NCI-H2227 treated with DMSO at 0.1 percent for 48 hours (cell line): ENCODE measurements around the gene RPIA.
"Not testable (repeated sequence)": the region's sequence is repeated elsewhere in the genome, so short reads cannot be mapped to it uniquely, and the experiment has no call there.

Experiments
- DNase-seq: peaks from one replicate; lab custom pipeline; 2025; lab: John Stamatoyannopoulos, UW

RPIA gene

DNA sequence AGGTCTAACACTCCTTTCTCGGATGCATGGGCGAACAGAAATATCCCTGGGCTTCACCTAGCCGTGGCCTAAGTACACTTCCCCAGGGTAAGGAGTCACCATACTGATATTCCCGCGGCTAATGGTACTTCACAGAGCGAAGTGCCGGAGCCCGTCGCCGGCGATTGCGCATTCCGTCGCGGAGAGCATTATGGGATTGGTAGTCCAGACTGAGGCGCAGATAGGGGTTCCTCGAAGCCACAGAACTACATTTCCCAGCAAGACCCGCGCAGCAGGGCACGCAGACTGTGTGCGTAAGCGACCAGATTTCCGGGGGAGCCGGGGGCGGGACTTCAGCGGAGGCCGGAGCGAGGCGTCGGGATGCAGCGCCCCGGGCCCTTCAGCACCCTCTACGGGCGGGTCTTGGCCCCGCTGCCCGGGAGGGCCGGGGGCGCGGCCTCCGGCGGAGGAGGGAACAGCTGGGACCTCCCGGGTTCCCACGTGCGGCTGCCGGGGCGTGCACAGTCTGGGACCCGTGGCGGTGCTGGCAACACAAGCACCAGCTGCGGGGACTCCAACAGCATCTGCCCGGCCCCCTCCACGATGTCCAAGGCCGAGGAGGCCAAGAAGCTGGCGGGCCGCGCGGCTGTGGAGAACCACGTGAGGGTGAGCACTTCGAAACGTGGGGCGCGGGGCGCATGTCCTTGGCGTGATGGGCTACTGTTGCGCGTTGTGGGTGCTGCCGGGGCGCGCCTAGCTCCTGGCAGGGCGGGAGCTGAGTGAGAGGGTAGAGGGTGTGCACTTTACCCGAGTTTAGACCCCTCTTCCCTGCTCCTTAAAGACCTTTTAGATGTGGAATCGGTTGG is at the start of gene RPIA:
Gene RPIA (plus strand): TSS at position 335 of the 845 bp plus-strand sequence. CDS start 26 bp downstream, at position 361.
- peak; percentile 96 for DNase-seq

- no peak for DNase-seq
Measured at GRCh38 chr2:88642278-88642677, 49.2 kb upstream of the RPIA start.

DNA sequence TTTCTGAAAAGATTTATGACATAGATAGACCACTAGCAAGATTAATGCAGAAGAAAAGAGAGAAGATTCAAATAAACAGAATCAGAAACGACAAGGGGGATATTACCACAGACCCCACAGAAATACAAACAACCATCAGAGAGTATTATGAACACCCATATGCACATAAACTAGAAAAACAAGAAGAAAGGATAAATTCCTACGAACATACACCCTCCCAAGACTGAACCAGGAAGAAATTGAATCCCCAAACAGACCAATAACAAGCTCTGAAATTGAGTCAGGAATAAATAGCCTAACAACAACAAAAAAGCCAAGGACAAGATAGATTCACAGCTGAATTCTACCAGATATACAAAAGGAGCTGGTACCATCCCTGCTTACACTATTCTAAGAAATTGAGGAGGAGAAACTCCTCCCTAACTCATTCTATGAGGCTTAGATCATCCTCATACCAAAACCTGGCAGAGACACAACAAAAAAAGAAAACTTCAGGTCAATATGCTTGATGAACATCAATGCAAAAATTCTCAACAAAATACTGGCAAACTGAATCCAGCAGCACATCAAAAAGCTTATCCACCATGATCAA is 46.1 kb upstream of the RPIA start:
- DNase-seq: not testable (repeated sequence)

DNA sequence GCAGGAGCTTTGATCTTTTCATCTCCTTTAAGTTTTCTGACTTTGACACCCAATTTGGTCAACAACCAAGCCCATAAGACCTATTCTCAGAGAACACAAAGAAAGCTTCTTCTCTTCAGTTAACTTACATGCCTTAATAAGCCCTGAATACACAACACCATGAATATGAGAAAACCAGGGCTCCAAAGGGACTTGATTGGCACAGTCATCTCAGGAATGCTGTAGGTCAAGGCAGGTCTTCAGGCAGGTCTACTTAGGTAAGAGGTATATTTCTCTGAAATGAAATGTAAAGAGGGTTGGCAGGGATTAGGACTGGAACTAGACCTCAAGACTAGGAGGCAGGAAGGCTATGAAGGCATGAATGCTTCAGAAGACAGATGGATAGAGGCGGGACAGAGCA is 39.8 kb upstream of the RPIA start:
- DNase-seq: no peak

- DNase-seq: no peak
Measured at GRCh38 chr2:88654714-88655113, 36.8 kb upstream of the RPIA start.

- no peak for DNase-seq
Measured at GRCh38 chr2:88656690-88657089, 34.8 kb upstream of the RPIA start.

- DNase-seq: no peak
Measured at GRCh38 chr2:88657131-88657530, 34.3 kb upstream of the RPIA start.

DNA sequence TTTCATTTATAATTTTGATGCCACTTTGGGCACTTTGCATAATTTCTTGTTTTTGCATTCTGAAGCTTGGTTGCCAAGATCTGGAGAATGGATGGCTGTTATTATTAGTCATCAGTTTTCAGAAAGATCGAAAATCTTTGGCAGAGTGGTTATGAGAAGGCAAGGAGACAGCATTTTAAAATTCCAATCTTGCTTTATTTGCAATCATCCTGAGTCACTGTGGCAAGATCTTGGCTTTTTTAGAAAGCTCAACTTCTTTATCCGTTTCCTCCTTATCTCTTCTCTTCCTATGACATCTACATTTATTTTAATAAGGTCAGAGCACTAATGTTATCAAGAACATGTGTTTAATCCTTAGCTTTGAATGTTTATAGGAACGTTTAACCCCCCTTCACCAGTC is 33.1 kb upstream of the RPIA start:
- no peak for DNase-seq

- no peak for DNase-seq
Measured at GRCh38 chr2:88658881-88659537, 32.5 kb upstream of the RPIA start.

DNA sequence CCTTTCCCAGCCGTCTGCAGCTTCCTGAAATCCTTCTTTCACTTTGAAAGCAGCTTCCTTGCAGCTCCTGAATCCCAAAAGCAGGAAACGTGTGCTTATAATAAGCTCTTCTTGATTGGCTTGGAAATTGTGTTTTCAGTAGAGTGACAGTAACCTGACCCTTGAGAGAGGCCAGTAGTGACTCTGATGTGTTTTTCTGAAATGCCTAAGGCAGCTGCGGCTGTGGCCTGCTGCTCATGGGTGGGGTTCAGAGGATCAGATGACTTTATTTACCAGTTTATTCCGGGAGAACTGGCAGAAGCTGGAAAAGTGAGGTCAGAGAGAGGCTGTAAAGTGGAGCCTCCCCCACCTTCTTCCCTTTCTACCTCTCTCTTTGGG is 31.9 kb upstream of the RPIA start:
- no peak for DNase-seq

GRCh38 chr2:88660622-88661021 is 30.9 kb upstream of the RPIA start:
- no peak for DNase-seq

DNA sequence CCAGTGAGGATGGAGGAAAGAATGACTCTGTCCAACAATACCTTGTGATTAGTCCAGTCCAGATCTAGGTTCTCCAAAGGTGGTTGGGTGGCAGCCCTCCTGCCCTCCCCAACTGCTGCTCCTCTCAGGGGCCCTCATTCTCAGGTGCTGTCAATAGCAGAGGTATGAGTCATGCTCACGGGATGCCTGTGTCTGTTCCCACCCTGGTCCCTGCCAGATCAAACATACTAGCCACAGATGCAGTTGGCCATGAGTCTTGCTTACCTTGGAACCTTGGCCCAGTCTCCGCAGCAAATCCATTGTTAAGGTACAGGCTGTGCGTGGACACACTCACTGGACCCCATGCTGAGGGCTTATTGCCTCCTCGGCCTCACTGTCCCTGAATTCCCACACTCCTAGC is 24.9 kb upstream of the RPIA start:
- DNase-seq: no peak

DNA sequence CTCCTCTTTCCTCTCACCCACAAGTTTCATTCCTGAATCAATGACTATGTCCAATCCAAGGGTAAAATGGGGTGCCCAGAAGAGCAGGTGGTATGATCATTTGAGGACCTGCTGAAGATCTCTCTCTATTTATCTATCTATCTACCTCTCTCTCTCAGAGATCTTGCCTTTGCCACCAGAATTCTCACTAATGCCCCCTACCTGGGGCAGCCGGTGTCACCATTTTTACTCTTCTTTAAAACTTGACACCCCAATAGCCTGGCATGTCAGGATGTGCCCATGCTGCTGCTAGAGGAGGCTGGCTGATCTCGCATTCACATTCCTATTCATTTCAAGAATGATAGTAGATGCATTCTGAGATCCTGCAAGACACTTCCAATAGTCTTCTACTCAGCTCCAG is 24.3 kb upstream of the RPIA start:
- no peak for DNase-seq

GRCh38 chr2:88668862-88669261 is 22.6 kb upstream of the RPIA start:
- DNase-seq: no peak

DNA sequence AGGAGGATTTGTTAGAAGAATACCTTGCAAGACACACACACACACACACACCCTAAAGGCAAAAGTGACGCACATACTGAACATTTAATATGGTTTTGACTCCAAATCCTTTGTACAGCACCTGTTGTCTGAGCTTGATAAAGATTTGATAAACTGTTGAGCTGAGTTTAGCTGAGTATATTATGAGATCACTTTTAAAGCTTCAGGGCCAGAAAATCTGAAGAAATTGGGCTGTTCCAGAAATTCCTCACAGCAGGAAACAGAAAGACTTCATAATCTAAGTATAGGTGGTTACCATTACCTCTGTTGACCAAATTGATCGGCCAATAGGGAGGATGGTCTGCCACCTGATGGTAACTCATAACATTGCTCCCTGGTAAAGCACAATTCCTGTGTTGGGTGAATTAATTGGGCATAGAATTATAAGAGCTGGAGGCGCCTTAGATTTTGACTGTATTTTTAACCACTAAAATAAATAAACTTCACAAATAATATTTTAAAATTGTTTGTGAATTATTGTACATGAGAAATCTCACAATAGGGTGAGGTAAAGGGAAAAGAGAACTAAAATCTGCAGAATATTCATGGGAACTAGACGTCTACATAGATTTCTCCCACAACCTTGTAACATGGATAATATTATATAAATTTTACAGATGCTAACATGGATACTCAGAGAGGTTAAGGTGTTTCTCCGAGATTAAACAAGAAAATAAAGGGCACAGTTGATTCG is 21.8 kb upstream of the RPIA start:
- no peak for DNase-seq

GRCh38 chr2:88671786-88672427 is 19.6 kb upstream of the RPIA start:
- peak; percentile 76 for DNase-seq

DNA sequence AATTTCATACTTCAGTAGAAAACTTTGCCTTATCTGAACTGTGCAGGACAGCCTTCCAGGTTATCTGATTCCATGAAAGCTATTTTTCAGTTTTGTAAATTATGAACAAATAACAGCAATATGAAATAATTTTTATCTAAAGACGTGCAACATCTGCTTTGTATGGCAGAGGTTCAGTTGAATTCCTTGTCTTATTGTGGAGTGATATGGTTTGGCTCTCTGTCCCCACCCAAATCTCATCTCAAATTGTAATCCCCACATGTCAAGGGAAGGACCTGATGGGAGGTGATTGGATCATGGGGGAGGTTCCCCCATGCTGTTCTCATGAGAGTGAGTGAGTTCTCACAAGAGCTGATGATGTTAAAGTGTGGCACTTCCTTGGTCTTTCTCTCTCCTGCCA is 18.1 kb upstream of the RPIA start:
- no peak for DNase-seq

DNA sequence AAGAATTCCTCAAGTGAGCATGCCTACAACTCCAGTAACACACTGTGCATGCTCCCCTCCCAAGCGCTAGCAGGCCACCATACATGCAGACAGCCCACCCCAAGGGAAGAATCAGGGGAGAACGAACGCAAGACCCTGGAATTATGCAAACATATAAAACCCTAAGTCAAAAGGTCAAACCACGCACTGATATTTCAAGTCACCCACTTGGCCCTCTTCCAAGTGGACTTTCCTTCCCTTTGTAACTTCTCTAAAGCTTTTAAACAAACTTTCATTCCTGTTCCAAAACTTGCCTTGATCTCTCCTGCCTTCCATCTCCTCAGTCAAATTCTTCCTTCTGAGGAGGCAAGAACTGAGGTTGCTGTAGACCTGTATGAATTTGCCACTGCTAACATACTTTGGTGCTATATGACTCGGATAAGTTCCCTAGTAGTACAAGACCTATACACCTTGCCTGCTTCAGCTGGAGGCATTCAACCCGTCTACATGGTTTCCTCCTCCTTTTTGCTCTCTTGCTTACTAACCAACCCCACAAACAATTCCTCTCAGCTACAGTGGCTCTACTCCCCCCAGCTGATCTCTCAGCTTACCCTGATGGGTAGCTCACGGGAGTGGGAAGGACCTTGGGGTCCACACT is 11.1 kb upstream of the RPIA start:
- no peak for DNase-seq

DNA sequence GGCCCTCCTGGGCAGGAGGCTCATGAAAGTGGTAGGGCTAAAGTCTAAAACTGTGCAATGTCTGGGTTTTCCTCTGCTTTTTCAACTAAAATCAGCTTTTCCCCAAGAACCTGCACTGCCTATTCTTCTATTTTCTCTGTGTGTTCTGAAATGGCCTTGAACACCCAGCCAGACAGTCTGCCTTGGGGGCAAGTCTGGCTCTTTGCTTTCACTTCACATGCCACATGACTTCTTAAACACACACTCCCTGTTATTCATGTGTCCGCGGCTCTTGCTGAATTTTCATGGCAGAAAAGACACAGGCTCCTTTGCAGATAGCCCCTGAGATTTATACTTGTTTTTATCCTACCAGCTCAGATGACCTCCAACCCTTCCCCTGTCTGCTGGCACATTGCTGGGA is 10.6 kb upstream of the RPIA start:
- no peak for DNase-seq

DNA sequence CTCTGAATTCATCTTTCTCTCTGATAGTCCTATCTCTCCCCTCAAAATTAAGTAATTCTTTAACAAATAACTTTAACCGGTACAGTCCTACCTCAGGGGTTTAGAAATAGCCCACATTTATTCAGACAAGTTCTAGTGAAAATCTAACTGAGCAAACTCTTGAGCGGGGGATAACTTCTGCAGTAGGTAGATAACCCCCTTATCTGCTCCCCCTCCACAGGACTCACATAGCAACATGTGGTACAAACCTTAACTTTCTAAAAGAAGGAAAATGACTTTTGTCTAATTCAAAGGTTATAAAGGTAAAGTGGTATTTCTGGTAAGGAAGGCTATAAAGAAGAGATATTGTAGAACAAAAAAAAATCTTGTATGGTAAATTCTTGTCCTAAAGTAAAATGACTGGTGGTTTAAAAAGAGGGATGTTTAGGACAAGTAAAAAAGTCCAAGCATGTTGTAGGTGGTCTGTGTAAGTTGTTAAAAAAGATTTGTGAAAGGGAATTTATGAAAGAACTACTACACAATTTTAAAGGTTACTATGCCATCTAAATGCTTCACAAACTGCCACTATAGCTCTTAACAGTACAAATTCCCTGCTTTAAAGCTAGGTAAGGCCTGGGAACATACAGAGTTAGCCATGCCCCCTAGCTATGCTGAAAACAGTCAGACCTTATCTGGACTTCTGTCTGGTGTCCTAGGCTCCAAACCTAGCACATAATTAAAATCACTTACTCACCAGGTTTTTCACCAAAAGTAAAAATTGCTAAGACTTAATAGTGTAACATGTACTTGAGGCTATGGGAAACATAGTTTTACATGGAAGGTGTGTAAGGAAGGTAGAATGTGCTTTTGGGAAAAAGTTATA is 8.1 kb upstream of the RPIA start:
- no peak for DNase-seq

GRCh38 chr2:88684519-88684918 is 7.0 kb upstream of the RPIA start:
- no peak for DNase-seq
